D721Med (cell line): ENCODE measurements around the gene TEDC2.

Source experiments
- DNase-seq: peaks from one replicate; pipeline ENCODE4 v3.0.0; 2011; ENCODE audit warnings: low spot score; ENCODE audit not compliant: insufficient read length
- FAIRE-seq: peaks from 2 replicates; lab custom pipeline; 2011; peaks lifted over from hg19 to GRCh38; lab: Jason Lieb, UNC
- TF ChIP-seq, protein P1 (sequence below): IDR thresholded peaks from 2 replicates; pipeline ENCODE4 v1.5.1; 2012; ENCODE audit warnings: mild to moderate bottlenecking, control low read depth; ENCODE audit not compliant: insufficient read depth; ENCODE audit errors: missing control alignments

Gene TEDC2

DNA sequence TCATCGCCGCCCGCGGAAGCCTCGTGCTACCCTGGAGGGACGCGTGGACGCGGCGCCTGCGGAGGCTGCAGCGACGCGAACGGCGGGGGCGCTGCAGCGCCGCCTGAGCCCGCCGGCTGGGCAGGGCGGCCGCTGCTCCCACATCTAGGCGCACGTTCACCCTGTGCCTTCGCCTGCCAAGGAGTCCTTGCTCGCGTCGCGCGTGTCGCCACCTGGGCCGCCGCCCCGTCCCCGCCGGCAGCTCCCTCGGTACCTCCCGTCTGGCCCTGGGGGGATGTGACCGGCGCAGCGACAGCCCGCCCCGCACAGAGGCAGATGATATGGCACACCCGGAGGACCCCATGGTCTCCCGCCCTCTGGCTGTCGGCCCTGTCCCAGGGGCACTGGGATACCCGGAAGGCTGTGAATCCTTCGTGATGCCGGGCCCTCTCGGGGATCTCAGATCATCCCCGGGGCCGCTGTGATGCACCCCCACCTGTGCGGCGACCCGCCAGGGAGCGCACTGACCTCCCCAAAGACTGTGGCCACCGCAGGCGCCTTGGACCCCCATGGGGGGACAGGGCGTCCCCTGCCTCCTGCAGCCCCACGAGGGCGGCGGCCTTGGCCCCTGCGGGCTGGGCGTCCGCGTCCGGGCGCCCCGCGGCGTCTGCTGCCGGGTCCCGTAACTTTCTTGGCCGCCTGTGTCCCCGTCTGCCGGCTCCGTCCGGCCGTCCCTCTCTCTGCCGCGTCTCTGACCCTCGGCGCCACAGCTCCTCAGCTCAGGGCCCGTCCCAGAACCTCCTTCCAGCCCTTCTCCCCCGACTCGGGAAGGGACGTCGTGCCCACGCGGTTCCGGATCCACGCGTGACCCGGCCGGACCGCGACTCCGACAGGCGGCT lies 14.3 kb downstream of the TEDC2 start:
- TF ChIP-seq, protein P1, sequence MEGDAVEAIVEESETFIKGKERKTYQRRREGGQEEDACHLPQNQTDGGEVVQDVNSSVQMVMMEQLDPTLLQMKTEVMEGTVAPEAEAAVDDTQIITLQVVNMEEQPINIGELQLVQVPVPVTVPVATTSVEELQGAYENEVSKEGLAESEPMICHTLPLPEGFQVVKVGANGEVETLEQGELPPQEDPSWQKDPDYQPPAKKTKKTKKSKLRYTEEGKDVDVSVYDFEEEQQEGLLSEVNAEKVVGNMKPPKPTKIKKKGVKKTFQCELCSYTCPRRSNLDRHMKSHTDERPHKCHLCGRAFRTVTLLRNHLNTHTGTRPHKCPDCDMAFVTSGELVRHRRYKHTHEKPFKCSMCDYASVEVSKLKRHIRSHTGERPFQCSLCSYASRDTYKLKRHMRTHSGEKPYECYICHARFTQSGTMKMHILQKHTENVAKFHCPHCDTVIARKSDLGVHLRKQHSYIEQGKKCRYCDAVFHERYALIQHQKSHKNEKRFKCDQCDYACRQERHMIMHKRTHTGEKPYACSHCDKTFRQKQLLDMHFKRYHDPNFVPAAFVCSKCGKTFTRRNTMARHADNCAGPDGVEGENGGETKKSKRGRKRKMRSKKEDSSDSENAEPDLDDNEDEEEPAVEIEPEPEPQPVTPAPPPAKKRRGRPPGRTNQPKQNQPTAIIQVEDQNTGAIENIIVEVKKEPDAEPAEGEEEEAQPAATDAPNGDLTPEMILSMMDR = peak; percentile 33
- DNase-seq (no peak), FAIRE-seq (no peak)

DNA sequence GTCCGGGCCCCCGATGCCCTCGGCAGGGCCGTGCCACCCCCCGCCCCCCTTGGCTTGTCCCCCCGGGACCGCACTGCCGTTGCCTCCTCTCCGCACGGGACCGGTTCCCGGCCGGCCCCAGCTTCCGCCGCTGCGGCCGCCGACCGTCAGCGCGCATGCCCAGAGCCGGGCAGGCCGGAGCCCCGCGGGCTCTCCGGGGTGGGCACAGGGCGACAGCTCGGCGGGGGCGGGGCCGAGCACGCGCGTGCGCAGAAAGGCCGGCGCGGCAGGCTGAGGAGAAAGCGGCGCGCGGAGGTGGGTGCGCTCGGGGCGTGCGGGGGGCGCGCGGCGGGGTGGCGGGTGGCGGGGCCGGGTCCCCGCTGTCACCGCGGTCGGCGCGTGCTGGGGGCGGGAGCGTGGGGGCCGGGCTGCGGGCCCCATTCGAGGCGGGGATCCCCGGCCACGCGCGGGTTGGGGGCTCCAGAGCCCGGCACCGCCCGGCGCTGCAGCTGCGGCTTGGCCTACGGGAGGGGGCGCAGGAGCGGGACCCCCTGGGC lies 15.0 kb downstream of the TEDC2 start, which contains the start of gene TBC1D24:
TSS of gene TBC1D24 (plus strand) at position 251 of the 536 bp plus-strand sequence. CDS start 21,022 bp downstream, outside the sequence.
- DNase-seq = peak; percentile 99
- TF ChIP-seq, protein P1 = no peak
- no peak for FAIRE-seq

DNA sequence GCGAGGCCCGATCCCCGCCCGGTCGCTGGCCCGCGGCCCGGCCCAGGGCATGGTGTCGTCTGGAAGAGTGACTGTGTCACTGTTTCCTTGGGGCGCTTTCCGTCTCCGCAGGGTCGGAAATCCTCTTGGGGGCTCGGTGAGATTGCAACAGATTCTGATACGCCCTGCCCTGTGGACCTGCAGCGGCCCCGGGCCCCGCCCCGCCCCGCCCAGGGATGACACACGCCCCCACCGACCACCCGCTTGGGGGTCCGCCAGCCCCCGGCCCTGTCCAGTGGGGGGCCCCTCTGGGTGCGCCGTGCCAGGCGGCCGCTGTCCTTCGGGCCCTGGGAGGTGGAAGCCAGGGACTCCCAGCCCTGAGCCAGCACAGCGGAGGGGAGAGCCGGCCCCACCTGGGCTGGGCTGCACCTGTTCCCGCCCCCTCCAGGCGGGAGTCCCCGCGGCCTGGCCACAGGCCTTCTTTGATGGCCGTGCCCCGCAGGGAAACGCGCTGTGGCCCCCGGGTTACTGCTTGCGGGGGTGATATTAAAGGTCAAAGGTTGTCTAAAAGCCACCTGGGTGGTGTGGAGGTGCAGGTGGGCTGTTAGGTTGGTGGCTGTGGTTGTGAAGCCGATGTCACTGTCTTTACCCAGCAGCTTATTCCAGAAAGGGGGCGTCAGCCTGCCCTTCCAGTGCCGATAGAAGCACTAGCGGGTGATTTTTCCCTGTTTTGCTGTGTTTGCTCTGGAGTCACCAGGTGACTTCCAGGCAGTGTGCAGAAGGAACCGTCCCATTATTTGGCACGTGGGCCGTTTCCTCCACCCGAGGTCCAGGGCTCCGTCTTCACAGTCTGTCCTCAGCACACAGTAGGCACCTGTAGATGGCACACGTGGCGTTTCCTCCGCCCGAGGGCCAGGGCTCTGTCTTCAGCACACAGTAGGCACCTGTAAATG lies 15.8 kb downstream of the TEDC2 start:
- DNase-seq (no peak), FAIRE-seq (no peak)
- TF ChIP-seq, protein P1 = no peak

DNA sequence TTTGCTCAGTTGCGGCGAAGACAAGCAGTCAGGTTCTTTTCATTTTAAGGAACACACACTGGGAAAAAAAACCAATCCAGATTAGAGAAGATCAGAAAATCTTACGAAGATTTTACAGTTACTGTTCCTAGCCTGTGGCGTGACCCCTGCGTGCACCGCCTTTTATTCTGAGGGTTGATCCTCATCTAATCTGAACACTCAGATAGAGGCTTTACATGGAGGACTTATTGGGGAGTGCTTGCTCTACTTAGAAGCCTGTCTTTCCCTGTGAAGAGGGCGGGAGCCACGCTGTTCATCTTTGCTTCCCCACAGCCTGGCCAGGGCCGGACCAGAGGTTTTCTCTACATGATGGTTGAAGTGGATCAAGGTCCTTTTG lies 16.4 kb downstream of the TEDC2 start:
- no peak for DNase-seq
- no peak for FAIRE-seq
- TF ChIP-seq, protein P1 = no peak

DNA sequence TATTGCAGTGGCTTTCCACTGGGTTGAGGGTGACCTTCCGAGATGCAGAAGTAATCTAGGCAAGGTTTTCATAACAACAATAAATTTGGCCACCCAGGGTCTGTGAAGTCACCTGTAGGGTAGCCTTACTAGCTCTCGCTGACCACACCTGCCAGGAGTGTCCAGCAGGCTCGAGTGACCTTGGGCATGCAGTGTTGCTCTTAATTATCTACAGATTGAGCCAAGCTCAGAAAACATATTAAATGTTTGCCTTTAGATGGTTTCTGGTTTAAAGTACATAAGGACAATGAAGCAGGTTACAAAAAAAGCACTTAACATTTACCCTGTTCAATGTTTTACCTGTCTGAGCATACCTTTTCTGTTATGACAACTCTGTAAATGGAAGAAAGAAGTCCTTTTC lies 16.8 kb downstream of the TEDC2 start:
- FAIRE-seq = no peak
- no peak for DNase-seq
- TF ChIP-seq, protein P1 = no peak

DNA sequence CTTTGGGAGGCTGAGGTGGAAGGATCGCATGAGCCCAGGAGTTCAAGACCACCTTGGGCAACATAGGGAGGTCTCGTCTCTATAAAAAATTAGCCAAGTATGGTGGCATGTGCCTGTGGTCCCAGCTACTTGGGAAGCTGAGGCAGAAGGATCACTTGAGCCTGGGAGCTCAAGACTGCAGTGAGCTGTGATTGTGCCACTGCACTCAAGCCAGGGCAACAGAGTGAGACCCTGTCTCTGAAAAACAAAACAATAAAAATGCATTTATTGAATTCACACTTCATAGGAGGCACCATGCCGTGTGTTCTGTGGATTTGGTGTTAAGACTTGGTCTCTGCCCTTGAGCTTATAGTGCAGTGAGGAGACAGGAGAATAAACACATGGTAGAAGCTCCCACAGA lies 17.4 kb downstream of the TEDC2 start:
- no peak for FAIRE-seq
- DNase-seq = no peak
- TF ChIP-seq, protein P1 = no peak
